ENCODE results near the gene SYP.

DNA sequence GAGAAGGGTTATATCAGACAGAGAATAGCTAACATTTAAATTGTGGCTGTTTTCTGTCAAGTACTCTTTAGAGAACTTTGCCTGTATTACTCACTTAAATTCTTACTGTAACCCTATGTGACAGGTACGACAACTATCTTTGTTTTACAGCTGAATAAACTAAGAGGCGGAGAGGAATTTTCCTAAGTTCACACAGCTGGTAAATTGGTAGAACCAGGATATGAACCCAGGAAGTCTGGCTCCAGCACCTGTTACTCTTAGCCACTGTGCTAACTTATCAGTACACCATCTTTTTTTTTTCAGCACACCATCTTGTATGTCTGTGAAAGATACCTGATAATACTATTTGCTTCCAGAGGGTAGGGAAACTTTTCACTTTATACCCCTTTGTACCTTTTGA is 2.0 kb upstream of the SYP start:
- no peak for TF ChIP-seq TRIM28 (IDR thresholded peaks at IDR 0.05)
- TF ChIP-seq ZNF274 (IDR thresholded peaks at IDR 0.05; ENCODE audit: borderline replicate concordance, low read depth, low read length), result no peak
- no peak for TF ChIP-seq USF2 (CRISPR knock-in tag; IDR thresholded peaks at IDR 0.05)
- no peak for TF ChIP-seq CAMTA2 (CRISPR knock-in tag; conservative IDR thresholded peaks at IDR 0.05)
- no peak for TF ChIP-seq JUND (IDR thresholded peaks at IDR 0.05; ENCODE audit: borderline replicate concordance, low read depth, low read length)
- TF ChIP-seq JUND (tag; IDR thresholded peaks at IDR 0.05; ENCODE audit: borderline replicate concordance, low read depth, low read length), result no peak
- TF ChIP-seq POLR2A (conservative IDR thresholded peaks at IDR 0.05), result no peak
- TF ChIP-seq TRIM24 (IDR thresholded peaks at IDR 0.05), result no peak
- TF ChIP-seq ZNF324 (CRISPR knock-in tag; IDR thresholded peaks at IDR 0.05), result no peak
- TF ChIP-seq SMARCA4 (IDR thresholded peaks at IDR 0.05), result no peak
- TF ChIP-seq EZH2 (IDR thresholded peaks at IDR 0.05; ENCODE audit: borderline replicate concordance, low read depth, low read length), result no peak
- no peak for TF ChIP-seq RFX5 (IDR thresholded peaks at IDR 0.05; ENCODE audit: low read depth, low read length)
- no peak for TF ChIP-seq SMARCA5 (IDR thresholded peaks at IDR 0.05)
- no peak for TF ChIP-seq CREB1 (IDR thresholded peaks at IDR 0.05)
- no peak for TF ChIP-seq CREB1 (CRISPR knock-in tag; IDR thresholded peaks at IDR 0.05)
